ENCODE data around the gene OR6B1.
"Not testable (repeated sequence)": the region's sequence is repeated elsewhere in the genome, so short reads cannot be mapped to it uniquely, and the experiment has no call there.

The OR6B1 gene

GRCh38 chr7:144001543-144001942, 1.4 kb downstream of the OR6B1 start:
- Histone ChIP-seq H3K27ac (ENCODE audit: low read depth, low read length) (no peak overlapping the region), H3K27me3 (ENCODE audit: control insufficient read depth in 1 of 2, insufficient read depth in 2 of 2, low read length in 2 of 2) (no peaks in the 10 kb centered on the region), H3K36me3 (ENCODE audit: control insufficient read depth in 1 of 2, insufficient read depth in 2 of 2, low read length in 2 of 2) (no peaks in the 10 kb centered on the region), H3K9me3 (ENCODE audit: control insufficient read depth in 1 of 2, low read length in 2 of 2) (no peaks in the 10 kb centered on the region), H3K4me3 (ENCODE audit: low read depth in 1 of 2, low read length in 2 of 2) (no peak overlapping the region), H3K9ac (ENCODE audit: low read depth in 1 of 2, low read length in 2 of 2) (no peak overlapping the region), H3K4me1 (ENCODE audit: control insufficient read depth in 1 of 2, insufficient read depth in 2 of 2, low read length in 2 of 2) (no peaks in the 10 kb centered on the region)

GRCh38 chr7:144004703-144005102, 4.6 kb downstream of the OR6B1 start:
- no peak overlapping the region for H3K27ac ChIP-seq (ENCODE audit: low read depth, low read length)
- peaks cover 0 to 3% of the 10 kb centered on the region in 2 donors for H3K9me3 ChIP-seq (ENCODE audit: control insufficient read depth in 1 of 2, low read length in 2 of 2)
- H3K36me3 ChIP-seq (ENCODE audit: control insufficient read depth in 1 of 2, insufficient read depth in 2 of 2, low read length in 2 of 2) = no peaks in the 10 kb centered on the region
- H3K4me3 ChIP-seq (ENCODE audit: low read depth in 1 of 2, low read length in 2 of 2) = no peak overlapping the region
- H3K4me1 ChIP-seq (ENCODE audit: control insufficient read depth in 1 of 2, insufficient read depth in 2 of 2, low read length in 2 of 2) = no peaks in the 10 kb centered on the region
- no peak overlapping the region for H3K9ac ChIP-seq (ENCODE audit: low read depth in 1 of 2, low read length in 2 of 2)
- no peaks in the 10 kb centered on the region for H3K27me3 ChIP-seq (ENCODE audit: control insufficient read depth in 1 of 2, insufficient read depth in 2 of 2, low read length in 2 of 2)

- Histone ChIP-seq H3K36me3 (ENCODE audit: control insufficient read depth in 1 of 2, insufficient read depth in 2 of 2, low read length in 2 of 2) (no peaks in the 10 kb centered on the region), H3K9ac (ENCODE audit: low read depth in 1 of 2, low read length in 2 of 2) (no peak overlapping the region), H3K27me3 (ENCODE audit: control insufficient read depth in 1 of 2, insufficient read depth in 2 of 2, low read length in 2 of 2) (no peaks in the 10 kb centered on the region), H3K9me3 (ENCODE audit: control insufficient read depth in 1 of 2, low read length in 2 of 2) (peaks cover 0 to 3% of the 10 kb centered on the region in 2 donors), H3K4me1 (ENCODE audit: control insufficient read depth in 1 of 2, insufficient read depth in 2 of 2, low read length in 2 of 2) (no peaks in the 10 kb centered on the region), H3K4me3 (ENCODE audit: low read depth in 1 of 2, low read length in 2 of 2) (no peak overlapping the region), H3K27ac (ENCODE audit: low read depth, low read length) (no peak overlapping the region)
Observed at GRCh38 chr7:144006029-144006691, 6.0 kb downstream of the OR6B1 start.

- H3K36me3 ChIP-seq (ENCODE audit: control insufficient read depth in 1 of 2, insufficient read depth in 2 of 2, low read length in 2 of 2) = no peaks in the 10 kb centered on the region
- no peak overlapping the region for H3K4me3 ChIP-seq (ENCODE audit: low read depth in 1 of 2, low read length in 2 of 2)
- H3K27ac ChIP-seq (ENCODE audit: low read depth, low read length) = no peak overlapping the region
- peaks cover 0 to 3% of the 10 kb centered on the region in 2 donors for H3K9me3 ChIP-seq (ENCODE audit: control insufficient read depth in 1 of 2, low read length in 2 of 2)
- H3K9ac ChIP-seq (ENCODE audit: low read depth in 1 of 2, low read length in 2 of 2) = no peak overlapping the region
- no peaks in the 10 kb centered on the region for H3K4me1 ChIP-seq (ENCODE audit: control insufficient read depth in 1 of 2, insufficient read depth in 2 of 2, low read length in 2 of 2)
- H3K27me3 ChIP-seq (ENCODE audit: control insufficient read depth in 1 of 2, insufficient read depth in 2 of 2, low read length in 2 of 2) = no peaks in the 10 kb centered on the region
Observed at GRCh38 chr7:144006692-144007042, 6.5 kb downstream of the OR6B1 start.

GRCh38 chr7:144009361-144009760, 9.2 kb downstream of the OR6B1 start:
- Histone ChIP-seq H3K9ac (ENCODE audit: low read depth in 1 of 2, low read length in 2 of 2) (no peak overlapping the region), H3K36me3 (ENCODE audit: control insufficient read depth in 1 of 2, insufficient read depth in 2 of 2, low read length in 2 of 2) (no peaks in the 10 kb centered on the region), H3K4me1 (ENCODE audit: control insufficient read depth in 1 of 2, insufficient read depth in 2 of 2, low read length in 2 of 2) (no peaks in the 10 kb centered on the region), H3K27me3 (ENCODE audit: control insufficient read depth in 1 of 2, insufficient read depth in 2 of 2, low read length in 2 of 2) (no peaks in the 10 kb centered on the region), H3K9me3 (ENCODE audit: control insufficient read depth in 1 of 2, low read length in 2 of 2) (peaks cover 0 to 3% of the 10 kb centered on the region in 2 donors), H3K4me3 (ENCODE audit: low read depth in 1 of 2, low read length in 2 of 2) (no peak overlapping the region), H3K27ac (ENCODE audit: low read depth, low read length) (no peak overlapping the region)

GRCh38 chr7:144010061-144010460, 9.9 kb downstream of the OR6B1 start:
- H3K9ac ChIP-seq (ENCODE audit: low read depth in 1 of 2, low read length in 2 of 2); H3K27me3 ChIP-seq (ENCODE audit: control insufficient read depth in 1 of 2, insufficient read depth in 2 of 2, low read length in 2 of 2); H3K4me3 ChIP-seq (ENCODE audit: low read depth in 1 of 2, low read length in 2 of 2); H3K9me3 ChIP-seq (ENCODE audit: control insufficient read depth in 1 of 2, low read length in 2 of 2); H3K27ac ChIP-seq (ENCODE audit: low read depth, low read length); H3K4me1 ChIP-seq (ENCODE audit: control insufficient read depth in 1 of 2, insufficient read depth in 2 of 2, low read length in 2 of 2); H3K36me3 ChIP-seq (ENCODE audit: control insufficient read depth in 1 of 2, insufficient read depth in 2 of 2, low read length in 2 of 2): not testable (repeated sequence)

GRCh38 chr7:144010821-144011220, 10.7 kb downstream of the OR6B1 start:
- H3K4me3 ChIP-seq (ENCODE audit: low read depth in 1 of 2, low read length in 2 of 2); H3K27ac ChIP-seq (ENCODE audit: low read depth, low read length); H3K9ac ChIP-seq (ENCODE audit: low read depth in 1 of 2, low read length in 2 of 2); H3K4me1 ChIP-seq (ENCODE audit: control insufficient read depth in 1 of 2, insufficient read depth in 2 of 2, low read length in 2 of 2); H3K27me3 ChIP-seq (ENCODE audit: control insufficient read depth in 1 of 2, insufficient read depth in 2 of 2, low read length in 2 of 2); H3K9me3 ChIP-seq (ENCODE audit: control insufficient read depth in 1 of 2, low read length in 2 of 2); H3K36me3 ChIP-seq (ENCODE audit: control insufficient read depth in 1 of 2, insufficient read depth in 2 of 2, low read length in 2 of 2): not testable (repeated sequence)

GRCh38 chr7:144011458-144012230, 11.5 kb downstream of the OR6B1 start:
- Histone ChIP-seq H3K9ac (ENCODE audit: low read depth in 1 of 2, low read length in 2 of 2) (no peak overlapping the region), H3K27ac (ENCODE audit: low read depth, low read length) (no peak overlapping the region), H3K4me3 (ENCODE audit: low read depth in 1 of 2, low read length in 2 of 2) (no peak overlapping the region), H3K9me3 (ENCODE audit: control insufficient read depth in 1 of 2, low read length in 2 of 2) (peaks cover 0 to 3% of the 10 kb centered on the region in 2 donors), H3K36me3 (ENCODE audit: control insufficient read depth in 1 of 2, insufficient read depth in 2 of 2, low read length in 2 of 2) (no peaks in the 10 kb centered on the region), H3K4me1 (ENCODE audit: control insufficient read depth in 1 of 2, insufficient read depth in 2 of 2, low read length in 2 of 2) (no peaks in the 10 kb centered on the region), H3K27me3 (ENCODE audit: control insufficient read depth in 1 of 2, insufficient read depth in 2 of 2, low read length in 2 of 2) (no peaks in the 10 kb centered on the region)

- H3K27me3 ChIP-seq (ENCODE audit: control insufficient read depth in 1 of 2, insufficient read depth in 2 of 2, low read length in 2 of 2) = no peaks in the 10 kb centered on the region
- H3K27ac ChIP-seq (ENCODE audit: low read depth, low read length) = no peak overlapping the region
- H3K9ac ChIP-seq (ENCODE audit: low read depth in 1 of 2, low read length in 2 of 2) = no peak overlapping the region
- H3K9me3 ChIP-seq (ENCODE audit: control insufficient read depth in 1 of 2, low read length in 2 of 2) = no peaks in the 10 kb centered on the region
- H3K4me1 ChIP-seq (ENCODE audit: control insufficient read depth in 1 of 2, insufficient read depth in 2 of 2, low read length in 2 of 2) = no peaks in the 10 kb centered on the region
- H3K36me3 ChIP-seq (ENCODE audit: control insufficient read depth in 1 of 2, insufficient read depth in 2 of 2, low read length in 2 of 2) = no peaks in the 10 kb centered on the region
- no peak overlapping the region for H3K4me3 ChIP-seq (ENCODE audit: low read depth in 1 of 2, low read length in 2 of 2)
Observed at GRCh38 chr7:144018065-144018464, 17.9 kb downstream of the OR6B1 start.

- H3K4me1 ChIP-seq (ENCODE audit: control insufficient read depth in 1 of 2, insufficient read depth in 2 of 2, low read length in 2 of 2) = no peaks in the 10 kb centered on the region
- H3K27me3 ChIP-seq (ENCODE audit: control insufficient read depth in 1 of 2, insufficient read depth in 2 of 2, low read length in 2 of 2) = no peaks in the 10 kb centered on the region
- H3K9ac ChIP-seq (ENCODE audit: low read depth in 1 of 2, low read length in 2 of 2) = no peak overlapping the region
- no peaks in the 10 kb centered on the region for H3K36me3 ChIP-seq (ENCODE audit: control insufficient read depth in 1 of 2, insufficient read depth in 2 of 2, low read length in 2 of 2)
- H3K4me3 ChIP-seq (ENCODE audit: low read depth in 1 of 2, low read length in 2 of 2) = no peak overlapping the region
- H3K27ac ChIP-seq (ENCODE audit: low read depth, low read length) = no peak overlapping the region
- H3K9me3 ChIP-seq (ENCODE audit: control insufficient read depth in 1 of 2, low read length in 2 of 2) = no peaks in the 10 kb centered on the region
Observed at GRCh38 chr7:144019457-144019856, 19.3 kb downstream of the OR6B1 start.
